Subcutaneous abdominal adipose tissue (tissue), 5 donors: ENCODE measurements around the gene METTL27.
A peak's percentile ranks its signal among the peaks of the same experiment; 100 is the strongest.
"Not testable (repeated sequence)": the region's sequence is repeated elsewhere in the genome, so short reads cannot be mapped to it uniquely, and the experiment has no call there.

ENCODE experiments used
- H3K27ac ChIP-seq: one replicate; pipeline ENCODE4 v1.7.0; 2013; ENCODE audit warnings: low read depth, mild to moderate bottlenecking, inconsistent platforms, low read length, moderate library complexity
- H3K27me3 ChIP-seq, 5 donors: one replicate each; pipeline ENCODE4 v1.7.0; 2013; ENCODE audit warnings: low read length in 5 of 5, inconsistent platforms in 1 of 5; ENCODE audit not compliant: control insufficient read depth in 5 of 5, insufficient read depth in 4 of 5
- H3K36me3 ChIP-seq, 5 donors: one replicate each; pipeline ENCODE4 v1.7.0; 2013; ENCODE audit warnings: low read length in 5 of 5; ENCODE audit not compliant: control insufficient read depth in 5 of 5, insufficient read depth in 5 of 5
- H3K4me1 ChIP-seq, 5 donors: one replicate each; pipeline ENCODE4 v1.7.0; 2013; ENCODE audit warnings: low read length in 5 of 5, mild to moderate bottlenecking in 3 of 5, moderate library complexity in 1 of 5; ENCODE audit not compliant: control insufficient read depth in 5 of 5, insufficient read depth in 5 of 5
- H3K4me3 ChIP-seq, 5 donors: one replicate each; pipeline ENCODE4 v1.7.0; 2013; ENCODE audit warnings: low read length in 5 of 5, low read depth in 1 of 5
- H3K9ac ChIP-seq, 5 donors: one replicate each; pipeline ENCODE4 v1.7.0; 2013; ENCODE audit warnings: low read length in 5 of 5, mild to moderate bottlenecking in 4 of 5, moderate library complexity in 3 of 5
- H3K9me3 ChIP-seq, 5 donors: one replicate each; pipeline ENCODE4 v1.7.0; 2013; ENCODE audit warnings: low read length in 5 of 5; ENCODE audit not compliant: control insufficient read depth in 5 of 5
- donor health status: healthy.
- donor health status: healthy.
- donor health status: healthy.
- donor health status: healthy.
- donor health status: healthy.

Gene METTL27

GRCh38 chr7:73842067-73842976, at the start of gene METTL27:
TSS of gene METTL27 (minus strand) at chr7:73842516. CDS start at chr7:73842140, 376 bp downstream.
- H3K9me3 ChIP-seq: no peaks in the 10 kb centered on the region
- H3K27ac ChIP-seq: peak within 1 kb of the TSS; percentile 41
- no peaks in the 10 kb centered on the region for H3K36me3 ChIP-seq
- peak within 1 kb of the TSS in 4 of 5 donors; percentile 55 to 81 (median 70) for H3K9ac ChIP-seq
- peak within 1 kb of the TSS; percentile 61 to 80 (median 76) for H3K4me3 ChIP-seq
- peaks cover 0 to 35% (median 23%) of the 10 kb centered on the region in 5 donors for H3K4me1 ChIP-seq
- peaks cover 0 to 4% (median 0%) of the 10 kb centered on the region in 5 donors for H3K27me3 ChIP-seq

- Histone ChIP-seq H3K9ac (no peak overlapping the region), H3K27me3 (peaks cover 0 to 9% (median 0%) of the 10 kb centered on the region in 5 donors), H3K4me3 (no peak overlapping the region), H3K4me1 (peaks cover 5 to 62% (median 46%) of the 10 kb centered on the region in 5 donors), H3K27ac (no peak overlapping the region), H3K36me3 (no peaks in the 10 kb centered on the region), H3K9me3 (peaks cover 0 to 4% (median 0%) of the 10 kb centered on the region in 5 donors)
Observed at GRCh38 chr7:73891178-73891885, 49.0 kb upstream of the METTL27 start.

- H3K4me3 ChIP-seq: no peak overlapping the region
- peaks cover 0 to under 1% (median 0%) of the 10 kb centered on the region in 5 donors for H3K9me3 ChIP-seq
- peaks cover 0 to 12% (median 0%) of the 10 kb centered on the region in 5 donors for H3K27me3 ChIP-seq
- H3K36me3 ChIP-seq: no peaks in the 10 kb centered on the region
- H3K27ac ChIP-seq: no peak overlapping the region
- H3K9ac ChIP-seq: no peak overlapping the region
- peaks cover 5 to 63% (median 52%) of the 10 kb centered on the region in 5 donors for H3K4me1 ChIP-seq
Observed at GRCh38 chr7:73890555-73891147, 48.3 kb upstream of the METTL27 start.

GRCh38 chr7:73888959-73889358, 46.6 kb upstream of the METTL27 start:
- Histone ChIP-seq H3K9ac (no peak overlapping the region), H3K27ac (no peak overlapping the region), H3K4me3 (no peak overlapping the region), H3K4me1 (peaks cover 2 to 46% (median 38%) of the 10 kb centered on the region in 5 donors), H3K27me3 (peaks cover 0 to 12% (median 0%) of the 10 kb centered on the region in 5 donors), H3K36me3 (no peaks in the 10 kb centered on the region), H3K9me3 (no peaks in the 10 kb centered on the region)

- no peaks in the 10 kb centered on the region for H3K36me3 ChIP-seq
- no peak overlapping the region for H3K9ac ChIP-seq
- peaks cover 0 to 12% (median 0%) of the 10 kb centered on the region in 5 donors for H3K27me3 ChIP-seq
- H3K27ac ChIP-seq: no peak overlapping the region
- H3K9me3 ChIP-seq: no peaks in the 10 kb centered on the region
- H3K4me3 ChIP-seq: no peak overlapping the region
- peaks cover 2 to 34% (median 26%) of the 10 kb centered on the region in 5 donors for H3K4me1 ChIP-seq
Observed at GRCh38 chr7:73887762-73888161, 45.4 kb upstream of the METTL27 start.

GRCh38 chr7:73885975-73886798, 43.9 kb upstream of the METTL27 start:
- Histone ChIP-seq H3K27ac (no peak overlapping the region), H3K9ac (peak overlapping the region in 2 of 5 donors; percentile 41 to 68), H3K9me3 (no peaks in the 10 kb centered on the region), H3K4me1 (peaks cover 8 to 36% (median 32%) of the 10 kb centered on the region in 5 donors), H3K36me3 (no peaks in the 10 kb centered on the region), H3K27me3 (peaks cover 0 to 12% (median 0%) of the 10 kb centered on the region in 5 donors), H3K4me3 (no peak overlapping the region)

- Histone ChIP-seq H3K9me3 (no peaks in the 10 kb centered on the region), H3K27me3 (peaks cover 0 to 12% (median 0%) of the 10 kb centered on the region in 5 donors), H3K9ac (no peak overlapping the region), H3K4me3 (no peak overlapping the region), H3K36me3 (no peaks in the 10 kb centered on the region), H3K4me1 (peaks cover 14 to 42% (median 37%) of the 10 kb centered on the region in 5 donors), H3K27ac (no peak overlapping the region)
Observed at GRCh38 chr7:73885433-73885974, 43.2 kb upstream of the METTL27 start.

- Histone ChIP-seq H3K27me3 (peaks cover 0 to 12% (median 0%) of the 10 kb centered on the region in 5 donors), H3K4me1 (peaks cover 14 to 42% (median 38%) of the 10 kb centered on the region in 5 donors)
- H3K4me3 ChIP-seq, H3K36me3 ChIP-seq, H3K27ac ChIP-seq, H3K9me3 ChIP-seq, H3K9ac ChIP-seq: not testable (repeated sequence)
Observed at GRCh38 chr7:73884867-73885422, 42.6 kb upstream of the METTL27 start.

GRCh38 chr7:73882047-73882402, 39.7 kb upstream of the METTL27 start:
- H3K36me3 ChIP-seq: no peaks in the 10 kb centered on the region
- no peak overlapping the region for H3K9ac ChIP-seq
- peaks cover 19 to 56% (median 47%) of the 10 kb centered on the region in 5 donors for H3K4me1 ChIP-seq
- peaks cover 0 to 8% (median 0%) of the 10 kb centered on the region in 5 donors for H3K27me3 ChIP-seq
- H3K9me3 ChIP-seq: no peaks in the 10 kb centered on the region
- no peak overlapping the region for H3K4me3 ChIP-seq
- peak overlapping the region; percentile 62 for H3K27ac ChIP-seq
